HepG2 (cell line): ENCODE data around the gene OR2B2. TPM values are rescaled to one million over a fixed set of nuclear protein-coding genes. Genes with fewer than 3 reads are reported as not detected.

Experiments
- AFF4 ChIP-seq: sonication (generic); formaldehyde crosslinking; IDR thresholded peaks from 2 replicates; pipeline ENCODE4 v1.4.0; 2020; ENCODE audit warnings: missing genetic modification reagents
- AGO2 ChIP-seq: fragments of 200-400 bp; formaldehyde crosslinking; optimal IDR thresholded peaks from 2 replicates; pipeline ENCODE3; 2017; ENCODE audit warnings: mild to moderate bottlenecking, low read depth, low read length, moderate library complexity
- BRCA1 ChIP-seq: sonication (generic); formaldehyde crosslinking; IDR thresholded peaks from 2 replicates; pipeline ENCODE4 v1.4.0; 2020; ENCODE audit warnings: missing genetic modification reagents
- GTF3A ChIP-seq: sonication (generic); formaldehyde crosslinking; conservative IDR thresholded peaks from 2 replicates; pipeline ENCODE4 v1.4.0; 2020; ENCODE audit warnings: mild to moderate bottlenecking, missing genetic modification reagents
- MNT ChIP-seq: fragments of 450-650 bp; IDR thresholded peaks from 2 replicates; pipeline ENCODE4 v1.6.1; 2016
- PLRG1 ChIP-seq: fragments of 450-650 bp; conservative IDR thresholded peaks from 2 replicates; pipeline ENCODE4 v1.6.1; 2016
- REL ChIP-seq: sonication (generic); formaldehyde crosslinking; conservative IDR thresholded peaks from 2 replicates; pipeline ENCODE4 v1.8.0; 2022; ENCODE audit warnings: mild to moderate bottlenecking, missing genetic modification reagents, moderate library complexity
- SAFB2 ChIP-seq: sonication (generic); formaldehyde crosslinking; IDR thresholded peaks from 2 replicates; pipeline ENCODE4 v1.5.1; 2020; ENCODE audit warnings: missing genetic modification reagents, low read depth, mild to moderate bottlenecking, borderline replicate concordance
- SIX4 ChIP-seq: sonication (generic); formaldehyde crosslinking; IDR thresholded peaks from 2 replicates; pipeline ENCODE4 v1.4.0; 2020; ENCODE audit warnings: missing genetic modification reagents
- SRSF9 ChIP-seq: fragments of 200-400 bp; formaldehyde crosslinking; IDR thresholded peaks from 2 replicates; pipeline ENCODE4 v1.6.1; 2018; ENCODE audit warnings: borderline replicate concordance, mild to moderate bottlenecking, low read depth, low read length; ENCODE audit not compliant: insufficient read depth, poor library complexity, severe bottlenecking
- ZBTB3 ChIP-seq: sonication (generic); formaldehyde crosslinking; IDR thresholded peaks from 2 replicates; pipeline ENCODE4 v1.4.0; 2020; ENCODE audit warnings: low read depth, mild to moderate bottlenecking, moderate library complexity, missing genetic modification reagents, borderline replicate concordance
- ZMYM4 ChIP-seq: sonication (generic); formaldehyde crosslinking; IDR thresholded peaks from 2 replicates; pipeline ENCODE4 v1.8.1; 2023; ENCODE audit warnings: mild to moderate bottlenecking, missing genetic modification reagents
- ZNF136 ChIP-seq: sonication (generic); formaldehyde crosslinking; IDR thresholded peaks from 2 replicates; pipeline ENCODE4 v1.8.1; 2022; ENCODE audit warnings: low read depth, mild to moderate bottlenecking, moderate library complexity, missing genetic modification reagents
- ZNF296 ChIP-seq: sonication (generic); formaldehyde crosslinking; conservative IDR thresholded peaks from 2 replicates; pipeline ENCODE4 v1.5.0; 2020; ENCODE audit warnings: mild to moderate bottlenecking, missing genetic modification reagents
- ZNF350 ChIP-seq: sonication (generic); formaldehyde crosslinking; IDR thresholded peaks from 2 replicates; pipeline ENCODE4 v1.4.0; 2020; ENCODE audit warnings: mild to moderate bottlenecking, low read depth, missing genetic modification reagents, borderline replicate concordance
- ZNF543 ChIP-seq: sonication (generic); formaldehyde crosslinking; IDR thresholded peaks from 2 replicates; pipeline ENCODE4 v1.4.0; 2020; ENCODE audit warnings: mild to moderate bottlenecking, missing genetic modification reagents
- ZNF574 ChIP-seq: sonication (generic); formaldehyde crosslinking; IDR thresholded peaks from 2 replicates; pipeline ENCODE4 v1.4.0; 2020; ENCODE audit warnings: missing genetic modification reagents
- ZNF747 ChIP-seq: sonication (generic); formaldehyde crosslinking; IDR thresholded peaks from 2 replicates; pipeline ENCODE4 v1.8.1; 2023; ENCODE audit warnings: missing genetic modification reagents, mild to moderate bottlenecking, borderline replicate concordance
- ZNF816 ChIP-seq: sonication (generic); formaldehyde crosslinking; IDR thresholded peaks from 2 replicates; pipeline ENCODE4 v1.8.0; 2022; ENCODE audit warnings: missing genetic modification reagents, mild to moderate bottlenecking, borderline replicate concordance
- polyA plus RNA-seq, 8 experiments: library from polyadenylated mRNA; depleted of rRNA in 3 of 8; stranded (reverse) in 7 of 8; unstranded in 1 of 8; fragments of >200 nt; fragmentation: Illumina TruSeq in 4 of 8; extraction: Trizol in 4 of 8; gene quantifications; 2 replicates each; pipeline versions ENCODE4 v1.2.1 to v1.2.3, GENCODE V29; 2011 to 2016; ENCODE audit warnings: low read depth in 4 of 8, missing spikeins in 1 of 8, mixed read lengths in 1 of 8; ENCODE audit not compliant: insufficient read depth in 1 of 8
- total RNA-seq, 5 experiments: library from RNA; depleted of rRNA; stranded (reverse); fragments of >200 nt; fragmentation: Illumina TruSeq; extraction: Trizol; gene quantifications; 2 replicates each; pipeline ENCODE4 v1.2.3, GENCODE V29; 2016; ENCODE audit warnings: low read depth in 1 of 5

OR2B2 gene
- total and polyA plus RNA-seq, 2 of the 13 experiments (the other 11 are each of a cell fraction or from before 2014, with no cell fraction given), result not detected

- 0 out of 2 replicates have a peak, but pooled peaks have one; percentile 51 for TF ChIP-seq ZNF296 (CRISPR knock-in tag)
- TF ChIP-seq MNT, result no peak
- no peak for TF ChIP-seq PLRG1
- TF ChIP-seq REL (CRISPR knock-in tag), result no peak
- no peak for TF ChIP-seq BRCA1 (CRISPR knock-in tag)
- no peak for TF ChIP-seq ZMYM4 (CRISPR knock-in tag)
- TF ChIP-seq SAFB2, result no peak
- no peak for TF ChIP-seq ZBTB3 (CRISPR knock-in tag)
- no peak for TF ChIP-seq ZNF543 (CRISPR knock-in tag)
- TF ChIP-seq AGO2, result peak; percentile 97
- peak; percentile 50; the same call in 1 of the 2 replicates for TF ChIP-seq ZNF574
- TF ChIP-seq ZNF350 (CRISPR knock-in tag), result peak; percentile 41; the same call in 1 of the 2 replicates
- no peak for TF ChIP-seq SIX4 (CRISPR knock-in tag)
- 0 out of 2 replicates have a peak, but pooled peaks have one; percentile 14 for TF ChIP-seq ZNF816 (CRISPR knock-in tag)
- TF ChIP-seq GTF3A (CRISPR knock-in tag), result no peak
- TF ChIP-seq ZNF136 (CRISPR knock-in tag), result no peak
- no peak for TF ChIP-seq SRSF9
- TF ChIP-seq ZNF747, result no peak
- peak; percentile 89; the same call in 1 of the 2 replicates for TF ChIP-seq AFF4
These were observed 44.9 kb downstream of the OR2B2 start (continued) for GRCh38 chr6:27867051-27867944.
